ENCODE results near the gene FAM168A.

Gene FAM168A

GRCh38 chr11:73414977-73415651, 182.8 kb downstream of the FAM168A start:
- TF ChIP-seq CTCF (IDR thresholded peaks at IDR 0.05; ENCODE audit: low read depth, low read length) (no peak), MAX (IDR thresholded peaks at IDR 0.05; ENCODE audit: low read depth, low read length) (no peak), POLR2A (IDR thresholded peaks at IDR 0.05; ENCODE audit: extremely low read depth, insufficient read length) (no peak), MYC (IDR thresholded peaks at IDR 0.05; ENCODE audit: low read depth, low read length) (no peak)

GRCh38 chr11:73413256-73413655, 184.7 kb downstream of the FAM168A start:
- H3K4me3 ChIP-seq (ENCODE audit: low read depth, low read length): no peak overlapping the region
- DNase-seq (ENCODE audit: low read depth): no peak
- TF ChIP-seq POLR2A (IDR thresholded peaks at IDR 0.05; ENCODE audit: extremely low read depth, insufficient read length) (no peak), CTCF (IDR thresholded peaks at IDR 0.05; ENCODE audit: low read depth, low read length) (no peak), MYC (IDR thresholded peaks at IDR 0.05; ENCODE audit: low read depth, low read length) (no peak)

More at GRCh38 chr11:73414977-73415651, 182.8 kb downstream of the FAM168A start:
- no peak overlapping the region for H3K4me3 ChIP-seq (ENCODE audit: low read depth, low read length)
- peak; percentile 44 for DNase-seq (ENCODE audit: low read depth)

GRCh38 chr11:73412308-73412707, 185.6 kb downstream of the FAM168A start:
- no peak for TF ChIP-seq CTCF (IDR thresholded peaks at IDR 0.05; ENCODE audit: low read depth, low read length)
- TF ChIP-seq MYC (IDR thresholded peaks at IDR 0.05; ENCODE audit: low read depth, low read length): no peak
- TF ChIP-seq MAX (IDR thresholded peaks at IDR 0.05; ENCODE audit: low read depth, low read length): no peak
- no peak for TF ChIP-seq POLR2A (IDR thresholded peaks at IDR 0.05; ENCODE audit: extremely low read depth, insufficient read length)
- H3K4me3 ChIP-seq (ENCODE audit: low read depth, low read length): no peak overlapping the region
- no peak for DNase-seq (ENCODE audit: low read depth)

GRCh38 chr11:73411031-73411430, 186.9 kb downstream of the FAM168A start:
- no peak for TF ChIP-seq MAX (IDR thresholded peaks at IDR 0.05; ENCODE audit: low read depth, low read length)
- TF ChIP-seq CTCF (IDR thresholded peaks at IDR 0.05; ENCODE audit: low read depth, low read length): peak; percentile 6
- no peak for TF ChIP-seq POLR2A (IDR thresholded peaks at IDR 0.05; ENCODE audit: extremely low read depth, insufficient read length)
- TF ChIP-seq MYC (IDR thresholded peaks at IDR 0.05; ENCODE audit: low read depth, low read length): no peak
- no peak overlapping the region for H3K4me3 ChIP-seq (ENCODE audit: low read depth, low read length)
- DNase-seq (ENCODE audit: low read depth): no peak

- TF ChIP-seq MAX (IDR thresholded peaks at IDR 0.05; ENCODE audit: low read depth, low read length) (no peak), CTCF (IDR thresholded peaks at IDR 0.05; ENCODE audit: low read depth, low read length) (no peak), MYC (IDR thresholded peaks at IDR 0.05; ENCODE audit: low read depth, low read length) (no peak), POLR2A (IDR thresholded peaks at IDR 0.05; ENCODE audit: extremely low read depth, insufficient read length) (no peak)
- no peak overlapping the region for H3K4me3 ChIP-seq (ENCODE audit: low read depth, low read length)
- DNase-seq (ENCODE audit: low read depth): no peak
These were observed 187.3 kb downstream of the FAM168A start for GRCh38 chr11:73410627-73411026.
